ENCODE data around the gene CFAP58.

Gene CFAP58

DNA sequence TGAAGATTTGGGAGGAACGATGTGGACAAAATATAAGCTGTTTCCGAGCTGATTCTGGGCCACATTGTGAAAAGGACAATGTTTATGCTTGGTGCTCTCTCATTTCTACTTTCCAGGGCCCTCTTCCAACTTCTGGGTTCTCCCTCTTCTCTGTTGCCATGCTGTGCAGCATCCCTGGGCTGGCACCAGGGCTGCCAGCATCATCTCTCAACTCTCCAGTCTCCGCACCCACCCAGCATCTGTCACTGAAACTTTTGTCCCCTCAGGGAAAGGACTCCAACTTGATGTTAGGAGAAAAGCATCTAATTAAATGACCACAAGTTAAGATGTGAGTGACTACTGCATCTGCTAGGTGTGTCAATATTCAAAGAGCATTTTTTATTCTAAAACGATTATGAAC lies 26.7 kb downstream of the CFAP58 start:
- in situ Hi-C loops (cut with MboI; ENCODE audit: low sequenced_read_pairs, unreplicated experiment) = no loop called here
- TF ChIP-seq, protein P1, sequence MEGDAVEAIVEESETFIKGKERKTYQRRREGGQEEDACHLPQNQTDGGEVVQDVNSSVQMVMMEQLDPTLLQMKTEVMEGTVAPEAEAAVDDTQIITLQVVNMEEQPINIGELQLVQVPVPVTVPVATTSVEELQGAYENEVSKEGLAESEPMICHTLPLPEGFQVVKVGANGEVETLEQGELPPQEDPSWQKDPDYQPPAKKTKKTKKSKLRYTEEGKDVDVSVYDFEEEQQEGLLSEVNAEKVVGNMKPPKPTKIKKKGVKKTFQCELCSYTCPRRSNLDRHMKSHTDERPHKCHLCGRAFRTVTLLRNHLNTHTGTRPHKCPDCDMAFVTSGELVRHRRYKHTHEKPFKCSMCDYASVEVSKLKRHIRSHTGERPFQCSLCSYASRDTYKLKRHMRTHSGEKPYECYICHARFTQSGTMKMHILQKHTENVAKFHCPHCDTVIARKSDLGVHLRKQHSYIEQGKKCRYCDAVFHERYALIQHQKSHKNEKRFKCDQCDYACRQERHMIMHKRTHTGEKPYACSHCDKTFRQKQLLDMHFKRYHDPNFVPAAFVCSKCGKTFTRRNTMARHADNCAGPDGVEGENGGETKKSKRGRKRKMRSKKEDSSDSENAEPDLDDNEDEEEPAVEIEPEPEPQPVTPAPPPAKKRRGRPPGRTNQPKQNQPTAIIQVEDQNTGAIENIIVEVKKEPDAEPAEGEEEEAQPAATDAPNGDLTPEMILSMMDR (IDR thresholded peaks at IDR 0.05; ENCODE audit: borderline replicate concordance, control extremely low read depth, extremely low read depth, insufficient read depth, missing control alignments) = no peak
- no peak for DNase-seq (ENCODE audit: low spot score)

- no peak for DNase-seq (ENCODE audit: low spot score)
- TF ChIP-seq, protein P1 (IDR thresholded peaks at IDR 0.05; ENCODE audit: borderline replicate concordance, control extremely low read depth, extremely low read depth, insufficient read depth, missing control alignments) = no peak
- in situ Hi-C loops (cut with MboI; ENCODE audit: low sequenced_read_pairs, unreplicated experiment) = no loop called here
Measured at GRCh38 chr10:104387130-104387888, 33.7 kb downstream of the CFAP58 start.

DNA sequence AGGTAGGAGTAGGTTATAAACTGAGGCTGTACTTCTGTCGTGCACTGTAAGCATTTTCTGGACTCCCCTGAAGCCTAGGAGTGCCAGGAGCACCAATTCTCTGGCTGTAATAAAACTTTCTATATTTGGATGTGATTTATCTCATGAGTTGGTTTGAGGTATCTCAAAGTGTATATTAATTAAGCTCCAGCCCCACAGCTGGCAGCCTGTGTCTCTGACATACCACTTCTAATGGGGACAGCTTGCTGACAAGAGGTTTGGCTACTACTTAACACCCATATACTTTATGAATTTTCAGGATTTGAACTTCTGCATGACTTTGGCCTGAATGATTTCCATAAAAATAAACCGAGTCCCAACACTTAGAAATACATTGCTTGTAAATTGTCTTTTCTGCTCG lies 35.2 kb downstream of the CFAP58 start:
- TF ChIP-seq, protein P1 (IDR thresholded peaks at IDR 0.05; ENCODE audit: borderline replicate concordance, control extremely low read depth, extremely low read depth, insufficient read depth, missing control alignments) = no peak
- DNase-seq (ENCODE audit: low spot score) = no peak
- in situ Hi-C loops (cut with MboI; ENCODE audit: low sequenced_read_pairs, unreplicated experiment) = no loop called here

DNA sequence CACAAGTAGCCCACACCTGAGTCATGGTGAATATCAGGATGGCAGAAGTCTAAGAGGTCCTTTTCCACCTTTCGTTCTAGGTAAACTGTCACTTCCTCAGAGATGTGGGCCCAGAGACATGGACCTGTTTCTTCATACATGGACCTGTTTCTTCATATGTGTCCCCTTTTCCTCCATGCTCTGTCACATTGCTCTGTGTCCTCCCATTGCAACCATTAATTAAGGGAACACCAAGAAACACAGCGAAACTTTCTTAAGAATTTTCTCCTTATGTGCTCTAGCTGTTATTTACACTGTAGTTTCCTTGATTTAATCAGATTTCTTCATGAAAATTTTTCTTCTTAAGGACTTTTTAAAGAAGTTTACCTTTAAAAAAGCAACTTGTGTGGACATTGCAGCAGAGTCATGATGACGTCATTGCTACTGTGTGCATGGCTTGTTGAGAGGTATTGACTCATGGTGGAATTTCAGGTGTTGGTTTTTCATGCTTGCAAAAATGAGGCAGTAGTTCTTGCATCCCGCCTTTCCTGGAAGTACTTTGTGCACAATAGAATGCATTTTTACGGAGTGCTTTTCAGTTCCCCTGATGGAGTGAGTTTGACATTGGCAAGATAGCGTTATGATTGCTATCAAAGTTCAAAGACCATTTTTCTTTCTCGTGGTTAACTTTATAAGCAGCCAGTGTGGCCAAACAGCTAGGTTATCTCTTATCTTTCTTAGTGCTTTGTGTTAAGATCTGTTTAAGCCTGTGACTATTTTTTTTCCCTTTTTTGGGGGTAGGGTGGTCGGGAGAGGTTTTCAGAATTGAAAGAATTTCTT lies 37.7 kb downstream of the CFAP58 start:
- TF ChIP-seq, protein P1 (IDR thresholded peaks at IDR 0.05; ENCODE audit: borderline replicate concordance, control extremely low read depth, extremely low read depth, insufficient read depth, missing control alignments) = no peak
- in situ Hi-C loops (cut with MboI; ENCODE audit: low sequenced_read_pairs, unreplicated experiment) = no loop called here
- no peak for DNase-seq (ENCODE audit: low spot score)

GRCh38 chr10:104391969-104392296 lies 38.3 kb downstream of the CFAP58 start:
- DNase-seq (ENCODE audit: low spot score) = no peak
- in situ Hi-C loops (cut with MboI; ENCODE audit: low sequenced_read_pairs, unreplicated experiment) = no loop called here
- TF ChIP-seq, protein P1 (IDR thresholded peaks at IDR 0.05; ENCODE audit: borderline replicate concordance, control extremely low read depth, extremely low read depth, insufficient read depth, missing control alignments) = no peak

- no peak for DNase-seq (ENCODE audit: low spot score)
- TF ChIP-seq, protein P1 (IDR thresholded peaks at IDR 0.05; ENCODE audit: borderline replicate concordance, control extremely low read depth, extremely low read depth, insufficient read depth, missing control alignments) = no peak
- in situ Hi-C loops (cut with MboI; ENCODE audit: low sequenced_read_pairs, unreplicated experiment) = no loop called here
Measured at GRCh38 chr10:104393387-104393786, 39.8 kb downstream of the CFAP58 start.

Data from GM13976 (cell line).